ENCODE measurements around the gene PRR14L. TPM values are rescaled to one million over a fixed set of nuclear protein-coding genes. Genes with fewer than 3 reads are reported as not detected.

The PRR14L gene
- total and polyA plus RNA-seq, 2 of the 13 experiments (the other 11 are each of a cell fraction or from before 2014, with no cell fraction given): 6.6 to 16.5 TPM

DNA sequence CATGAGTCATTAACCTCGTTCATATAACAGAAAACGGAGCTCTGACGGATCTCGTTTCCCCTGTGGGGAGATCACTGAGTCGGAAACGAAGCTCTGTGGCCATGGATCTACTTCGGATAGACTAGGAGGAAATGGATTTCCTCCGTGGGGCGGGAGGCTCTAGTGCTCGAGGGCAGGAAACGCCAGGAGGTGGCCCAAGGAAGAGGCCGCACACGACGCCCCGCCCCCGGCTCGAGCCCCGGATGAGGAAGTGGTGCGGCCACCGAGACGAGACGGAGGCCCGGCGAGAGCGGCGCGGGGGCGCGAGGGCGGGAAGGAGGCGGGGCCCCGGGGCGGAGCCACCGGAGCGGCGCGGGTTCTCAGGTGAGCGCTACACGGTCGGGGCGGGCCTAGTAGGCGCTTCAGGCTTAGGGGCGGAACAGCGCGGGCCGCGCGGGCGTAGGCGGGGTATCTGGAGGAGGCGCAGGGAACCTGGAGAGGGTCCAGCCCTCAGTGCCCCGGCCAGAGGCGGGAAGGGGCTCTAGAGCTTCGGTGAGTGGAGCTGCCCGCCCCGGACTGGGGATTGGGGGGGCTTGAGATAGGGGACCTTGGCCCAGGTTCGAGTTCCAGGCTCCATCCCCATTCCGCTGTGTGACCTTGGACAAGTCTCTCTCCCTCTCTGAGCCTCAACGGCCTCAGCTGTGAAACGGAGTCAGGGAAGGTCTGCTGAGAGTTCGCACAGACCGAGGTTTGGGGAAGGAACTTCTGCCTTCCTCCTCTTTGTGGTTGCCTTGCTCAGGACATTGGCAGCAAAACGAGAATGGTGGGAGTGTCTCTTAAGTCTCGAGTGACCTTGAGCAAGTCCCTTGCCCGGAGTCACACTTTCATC is 3.9 kb upstream of the PRR14L start, which contains the start of gene DEPDC5 (continued):
- TF ChIP-seq ZNF446 (CRISPR knock-in tag; IDR thresholded peaks at IDR 0.05) (no peak; the same call in 1 of the 2 replicates), HOXA9 (CRISPR knock-in tag; IDR thresholded peaks at IDR 0.05; ENCODE audit: borderline replicate concordance) (no peak), CENPT (CRISPR knock-in tag; IDR thresholded peaks at IDR 0.05; ENCODE audit: low read depth) (no peak), SOX6 (IDR thresholded peaks at IDR 0.05) (no peak), SOX6 (CRISPR knock-in tag; IDR thresholded peaks at IDR 0.05) (no peak), REL (CRISPR knock-in tag; conservative IDR thresholded peaks at IDR 0.05) (0 out of 2 replicates have a peak, but pooled peaks have one; percentile 58), PRPF4 (IDR thresholded peaks at IDR 0.05; ENCODE audit: low read depth, low read length, poor library complexity, severe bottlenecking) (no peak), ZNF879 (CRISPR knock-in tag; IDR thresholded peaks at IDR 0.05) (no peak), ZNF333 (CRISPR knock-in tag; IDR thresholded peaks at IDR 0.05; ENCODE audit: borderline replicate concordance) (no peak), IRF2 (CRISPR knock-in tag; IDR thresholded peaks at IDR 0.05) (no peak; the same call in 1 of the 2 replicates), RBAK (CRISPR knock-in tag; IDR thresholded peaks at IDR 0.05) (no peak), ETV5 (CRISPR knock-in tag; IDR thresholded peaks at IDR 0.05; ENCODE audit: borderline replicate concordance) (peak; percentile 46; the same call in 1 of the 2 replicates), FOSL2 (CRISPR knock-in tag; IDR thresholded peaks at IDR 0.05) (peak; percentile 37), ATF7 (IDR thresholded peaks at IDR 0.05) (no peak), ATF7 (CRISPR knock-in tag; IDR thresholded peaks at IDR 0.05) (no peak), JUNB (CRISPR knock-in tag; IDR thresholded peaks at IDR 0.05; ENCODE audit: borderline replicate concordance) (no peak), RBFOX2 (IDR thresholded peaks at IDR 0.05; ENCODE audit: low read depth, low read length) (peak; percentile 90), ZNF136 (CRISPR knock-in tag; IDR thresholded peaks at IDR 0.05; ENCODE audit: low read depth) (no peak), ZNF124 (CRISPR knock-in tag; IDR thresholded peaks at IDR 0.05) (peak; percentile 42), DR1 (CRISPR knock-in tag; IDR thresholded peaks at IDR 0.05) (peak; percentile 88), SKI (IDR thresholded peaks at IDR 0.05; ENCODE audit: partially characterized antibody) (peak; percentile 59), TBX3 (IDR thresholded peaks at IDR 0.05; ENCODE audit: borderline replicate concordance) (no peak), SMARCC2 (IDR thresholded peaks at IDR 0.05) (no peak), EHMT2 (IDR thresholded peaks at IDR 0.05; ENCODE audit: borderline replicate concordance, low read depth, low read length) (no peak)
- TF ChIP-seq, protein P1, sequence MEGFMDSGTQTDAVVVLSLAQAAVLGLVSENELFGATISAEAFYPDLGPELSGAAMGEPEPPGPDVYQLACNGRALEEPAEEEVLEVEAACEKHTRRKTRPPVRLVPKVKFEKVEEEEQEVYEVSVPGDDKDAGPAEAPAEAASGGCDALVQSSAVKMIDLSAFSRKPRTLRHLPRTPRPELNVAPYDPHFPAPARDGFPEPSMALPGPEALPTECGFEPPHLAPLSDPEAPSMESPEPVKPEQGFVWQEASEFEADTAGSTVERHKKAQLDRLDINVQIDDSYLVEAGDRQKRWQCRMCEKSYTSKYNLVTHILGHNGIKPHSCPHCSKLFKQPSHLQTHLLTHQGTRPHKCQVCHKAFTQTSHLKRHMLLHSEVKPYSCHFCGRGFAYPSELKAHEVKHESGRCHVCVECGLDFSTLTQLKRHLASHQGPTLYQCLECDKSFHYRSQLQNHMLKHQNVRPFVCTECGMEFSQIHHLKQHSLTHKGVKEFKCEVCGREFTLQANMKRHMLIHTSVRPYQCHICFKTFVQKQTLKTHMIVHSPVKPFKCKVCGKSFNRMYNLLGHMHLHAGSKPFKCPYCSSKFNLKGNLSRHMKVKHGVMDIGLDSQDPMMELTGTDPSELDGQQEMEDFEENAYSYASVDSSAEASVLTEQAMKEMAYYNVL (CRISPR knock-in tag; IDR thresholded peaks at IDR 0.05; ENCODE audit: borderline replicate concordance): peak; percentile 62; the same call in 1 of the 2 replicates
- TF ChIP-seq, protein P2, sequence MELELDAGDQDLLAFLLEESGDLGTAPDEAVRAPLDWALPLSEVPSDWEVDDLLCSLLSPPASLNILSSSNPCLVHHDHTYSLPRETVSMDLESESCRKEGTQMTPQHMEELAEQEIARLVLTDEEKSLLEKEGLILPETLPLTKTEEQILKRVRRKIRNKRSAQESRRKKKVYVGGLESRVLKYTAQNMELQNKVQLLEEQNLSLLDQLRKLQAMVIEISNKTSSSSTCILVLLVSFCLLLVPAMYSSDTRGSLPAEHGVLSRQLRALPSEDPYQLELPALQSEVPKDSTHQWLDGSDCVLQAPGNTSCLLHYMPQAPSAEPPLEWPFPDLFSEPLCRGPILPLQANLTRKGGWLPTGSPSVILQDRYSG (CRISPR knock-in tag; IDR thresholded peaks at IDR 0.05): no peak
- TF ChIP-seq, protein P3, sequence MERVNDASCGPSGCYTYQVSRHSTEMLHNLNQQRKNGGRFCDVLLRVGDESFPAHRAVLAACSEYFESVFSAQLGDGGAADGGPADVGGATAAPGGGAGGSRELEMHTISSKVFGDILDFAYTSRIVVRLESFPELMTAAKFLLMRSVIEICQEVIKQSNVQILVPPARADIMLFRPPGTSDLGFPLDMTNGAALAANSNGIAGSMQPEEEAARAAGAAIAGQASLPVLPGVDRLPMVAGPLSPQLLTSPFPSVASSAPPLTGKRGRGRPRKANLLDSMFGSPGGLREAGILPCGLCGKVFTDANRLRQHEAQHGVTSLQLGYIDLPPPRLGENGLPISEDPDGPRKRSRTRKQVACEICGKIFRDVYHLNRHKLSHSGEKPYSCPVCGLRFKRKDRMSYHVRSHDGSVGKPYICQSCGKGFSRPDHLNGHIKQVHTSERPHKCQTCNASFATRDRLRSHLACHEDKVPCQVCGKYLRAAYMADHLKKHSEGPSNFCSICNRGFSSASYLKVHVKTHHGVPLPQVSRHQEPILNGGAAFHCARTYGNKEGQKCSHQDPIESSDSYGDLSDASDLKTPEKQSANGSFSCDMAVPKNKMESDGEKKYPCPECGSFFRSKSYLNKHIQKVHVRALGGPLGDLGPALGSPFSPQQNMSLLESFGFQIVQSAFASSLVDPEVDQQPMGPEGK (CRISPR knock-in tag; IDR thresholded peaks at IDR 0.05): peak; percentile 65

All from HepG2 (cell line).